Pulmonary artery endothelial cell (primary cell): Measurements from ENCODE around the gene ALDH1L1. TPM values are rescaled to one million over a fixed set of nuclear protein-coding genes. Genes with fewer than 3 reads are reported as not detected.

Experiments used
- DNase-seq: peaks from one replicate; pipeline ENCODE4 v3.0.0-alpha.2; 2011; ENCODE audit warnings: low read depth, low spot score
- total RNA-seq: library from RNA; depleted of rRNA; stranded (reverse); fragments of >200 nt; gene quantifications from 2 replicates; pipeline ENCODE4 v1.2.3, GENCODE V29; 2014

Gene ALDH1L1
- total RNA-seq, 1 donor from 2014 or later = not detected

- DNase-seq = no peak
Observed at GRCh38 chr3:126194713-126195305, 14.4 kb upstream of the ALDH1L1 start.

- DNase-seq = no peak
Observed at GRCh38 chr3:126191246-126191645, 10.9 kb upstream of the ALDH1L1 start.

GRCh38 chr3:126187920-126188319 is 7.5 kb upstream of the ALDH1L1 start:
- DNase-seq = no peak

GRCh38 chr3:126186749-126187148 is 6.4 kb upstream of the ALDH1L1 start:
- DNase-seq = no peak

- DNase-seq = no peak
Observed at GRCh38 chr3:126186271-126186670, 5.9 kb upstream of the ALDH1L1 start.

- no peak for DNase-seq
Observed at GRCh38 chr3:126184465-126185000, 4.1 kb upstream of the ALDH1L1 start.

GRCh38 chr3:126181398-126181725 is 976 bp upstream of the ALDH1L1 start:
- no peak for DNase-seq

GRCh38 chr3:126179825-126180476 is 435 bp downstream of the ALDH1L1 start:
- no peak for DNase-seq

- no peak for DNase-seq
Observed at GRCh38 chr3:126170073-126170777, 10.2 kb downstream of the ALDH1L1 start.

GRCh38 chr3:126167566-126167965 is 12.8 kb downstream of the ALDH1L1 start:
- DNase-seq = no peak

- no peak for DNase-seq
Observed at GRCh38 chr3:126166009-126166408, 14.4 kb downstream of the ALDH1L1 start.

GRCh38 chr3:126161309-126161708 is 19.1 kb downstream of the ALDH1L1 start:
- no peak for DNase-seq

- no peak for DNase-seq
Observed at GRCh38 chr3:126160243-126161210, 19.9 kb downstream of the ALDH1L1 start.

GRCh38 chr3:126159476-126159875 is 20.9 kb downstream of the ALDH1L1 start:
- DNase-seq = no peak

GRCh38 chr3:126158912-126159454 is 21.4 kb downstream of the ALDH1L1 start:
- no peak for DNase-seq

GRCh38 chr3:126158016-126158911 is 22.1 kb downstream of the ALDH1L1 start:
- DNase-seq = no peak

GRCh38 chr3:126157083-126157768 is 23.2 kb downstream of the ALDH1L1 start:
- DNase-seq = no peak

- DNase-seq = no peak
Observed at GRCh38 chr3:126156468-126156867, 23.9 kb downstream of the ALDH1L1 start.

- no peak for DNase-seq
Observed at GRCh38 chr3:126155819-126156218, 24.6 kb downstream of the ALDH1L1 start.

GRCh38 chr3:126155280-126155640 is 25.1 kb downstream of the ALDH1L1 start:
- DNase-seq = no peak
